ENCODE results near the gene VPS26C. TPM values are rescaled to one million over a fixed set of nuclear protein-coding genes. Genes with fewer than 3 reads are reported as not detected.

VPS26C gene
- total and polyA plus RNA-seq, 8 donors, result 15.3 to 118 (median 40.1) TPM

DNA sequence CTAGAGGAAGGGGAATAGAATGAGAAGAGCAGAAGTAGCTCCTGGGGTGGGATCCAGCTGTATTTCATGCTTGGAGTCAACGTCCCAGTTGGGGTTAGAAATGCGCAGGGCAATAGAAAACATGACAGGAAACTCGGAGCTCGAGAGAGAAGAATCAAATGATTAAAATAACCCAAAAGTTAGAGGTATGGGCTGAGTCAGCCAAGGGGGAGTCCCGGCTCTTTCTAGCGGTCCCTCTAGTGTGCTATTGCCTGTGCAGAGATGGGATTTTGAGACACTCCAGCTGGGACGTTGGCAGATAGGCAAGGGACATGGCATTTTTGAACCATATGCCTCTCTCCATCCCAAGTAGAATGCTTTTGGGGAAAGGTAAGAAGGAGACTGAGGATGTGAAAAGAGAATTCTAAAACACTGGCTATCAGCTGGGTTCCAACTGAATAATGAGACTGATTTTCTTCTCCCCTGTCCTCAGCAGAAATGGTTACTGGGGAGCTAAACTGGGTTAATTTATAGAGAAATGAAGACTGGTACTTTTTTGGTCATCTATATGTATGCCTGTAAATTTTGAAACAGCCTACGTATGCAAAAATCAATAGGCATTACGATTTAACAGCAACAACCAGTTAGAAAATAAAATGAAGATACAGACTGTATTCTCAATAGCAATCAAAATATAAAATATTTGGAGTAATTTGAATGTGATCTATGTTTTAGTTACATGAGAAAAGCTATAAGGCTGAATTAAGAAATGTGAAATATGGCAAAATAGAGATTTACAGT, 7.0 kb upstream of the VPS26C start:
- Histone ChIP-seq H3K27me3 (no peaks in the 10 kb centered on the region), H3K4me3 (no peak overlapping the region), H3K36me3 (no peaks in the 10 kb centered on the region), H3K4me1 (no peaks in the 10 kb centered on the region), H3K27ac (no peak overlapping the region), H3K9me3 (no peaks in the 10 kb centered on the region)
- intact Hi-C loops (cut with DNase I; ENCODE audit: low total_unique reads), result no loop called here
- no peak for DNase-seq
- TF ChIP-seq POLR2AphosphoS5 (IDR thresholded peaks at IDR 0.05) (no peak), EP300 (IDR thresholded peaks at IDR 0.05) (no peak), CTCF (IDR thresholded peaks at IDR 0.05) (no peak), POLR2A (IDR thresholded peaks at IDR 0.05) (no peak)
- 52 to 57% (median 54%) methylated on average over 9 of the region's 9 CpGs for WGBS, 5 donors

DNA sequence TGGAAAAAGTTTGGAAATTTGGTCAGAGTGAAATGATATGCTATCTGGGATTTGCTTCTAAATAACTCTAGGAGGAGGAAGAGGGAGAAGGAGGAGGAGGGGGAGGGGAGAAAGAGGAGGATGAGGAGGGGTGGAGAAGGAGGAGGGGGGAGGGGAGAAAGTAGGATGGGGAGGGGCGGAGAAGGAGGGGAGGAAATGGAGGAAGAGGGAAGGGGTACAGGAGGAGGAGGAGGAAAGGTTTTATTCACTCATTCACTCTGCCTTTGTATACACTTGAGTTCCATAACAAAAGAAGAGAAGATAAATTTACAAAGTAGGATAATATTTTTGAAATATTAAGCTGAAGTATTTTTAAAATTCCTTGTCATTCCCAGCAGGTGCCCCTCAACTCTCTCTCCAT, 6.3 kb upstream of the VPS26C start:
- H3K27me3 ChIP-seq, result no peaks in the 10 kb centered on the region
- TF ChIP-seq CTCF (IDR thresholded peaks at IDR 0.05), result no peak
- no peak for TF ChIP-seq POLR2A (IDR thresholded peaks at IDR 0.05)
- TF ChIP-seq POLR2AphosphoS5 (IDR thresholded peaks at IDR 0.05), result no peak
- TF ChIP-seq EP300 (IDR thresholded peaks at IDR 0.05), result no peak
- H3K9me3 ChIP-seq, result no peaks in the 10 kb centered on the region
- H3K4me1 ChIP-seq, result peaks cover 0 to 5% (median 4%) of the 10 kb centered on the region in 4 donors
- H3K36me3 ChIP-seq, result no peaks in the 10 kb centered on the region
- no peak overlapping the region for H3K4me3 ChIP-seq
- no peak overlapping the region for H3K27ac ChIP-seq
- 36 to 58% (median 47%) methylated on average over 1 of the region's 1 CpG for WGBS, 5 donors
- DNase-seq, result no peak
- intact Hi-C loops (cut with DNase I; ENCODE audit: low total_unique reads), result no loop called here

DNA sequence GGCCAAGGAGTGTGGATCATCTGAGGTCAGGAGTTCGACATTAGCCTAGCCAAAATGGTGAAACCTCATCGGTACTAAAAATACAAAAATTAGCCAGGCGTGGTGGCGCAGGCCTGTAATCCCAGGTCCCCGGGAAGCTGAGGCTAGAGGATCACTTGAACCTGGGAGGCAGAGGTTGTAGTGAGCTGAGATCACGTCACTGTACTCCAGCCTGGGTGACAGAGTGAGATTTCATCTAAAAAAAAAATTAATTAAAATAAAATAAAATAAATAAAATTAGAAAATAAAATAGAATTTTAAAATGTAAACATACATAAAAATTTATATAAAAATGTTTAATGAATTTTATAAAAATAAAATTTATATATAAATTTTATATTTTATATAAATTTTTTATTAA, 5.8 kb upstream of the VPS26C start:
- Histone ChIP-seq H3K27me3 (no peaks in the 10 kb centered on the region), H3K27ac (no peak overlapping the region), H3K36me3 (no peaks in the 10 kb centered on the region), H3K9me3 (no peaks in the 10 kb centered on the region), H3K4me3 (no peak overlapping the region), H3K4me1 (peaks cover 0 to 9% (median 7%) of the 10 kb centered on the region in 4 donors)
- 91 to 98% (median 96%) methylated on average over 6 of the region's 6 CpGs for WGBS, 5 donors
- intact Hi-C loops (cut with DNase I; ENCODE audit: low total_unique reads), result no loop called here
- TF ChIP-seq POLR2AphosphoS5 (IDR thresholded peaks at IDR 0.05) (no peak), EP300 (IDR thresholded peaks at IDR 0.05) (no peak), POLR2A (IDR thresholded peaks at IDR 0.05) (no peak), CTCF (IDR thresholded peaks at IDR 0.05) (no peak)
- DNase-seq, result no peak

DNA sequence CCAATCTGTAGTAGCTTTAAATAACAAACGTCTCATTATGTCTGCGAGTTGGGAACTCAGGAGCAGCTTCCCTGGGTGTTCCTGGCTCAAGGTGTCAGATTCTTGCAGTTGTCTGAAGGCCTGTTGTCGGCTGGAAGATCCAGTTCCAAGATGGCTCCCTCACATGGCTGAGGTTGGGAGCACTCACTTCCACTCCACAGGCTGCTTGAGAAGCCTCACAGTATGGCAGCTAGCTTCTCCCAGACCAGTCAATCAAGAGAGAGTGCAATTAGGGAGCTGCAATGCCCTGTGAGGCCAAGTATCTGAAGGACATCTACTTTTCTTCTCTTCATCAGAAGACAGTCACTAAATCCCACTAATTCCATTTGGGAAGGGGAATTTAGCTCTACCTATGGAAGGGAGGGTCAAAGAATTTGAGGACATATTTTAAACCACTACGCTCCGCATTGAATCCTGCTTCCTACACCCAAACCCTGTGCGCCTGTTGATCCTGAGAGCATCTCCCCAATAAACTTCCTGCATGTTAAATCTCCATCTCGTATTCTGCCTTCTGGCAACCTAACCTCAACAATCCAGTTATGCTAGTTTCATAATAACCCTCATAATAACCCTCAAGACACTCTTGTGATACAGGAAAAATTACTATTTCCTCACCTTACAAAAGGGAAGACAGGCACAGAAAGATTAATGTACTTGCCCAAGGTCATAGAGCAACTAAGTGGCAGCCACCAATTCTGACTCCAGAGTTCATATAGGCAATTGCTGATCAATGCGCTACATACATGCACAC, 3.6 kb upstream of the VPS26C start:
- Histone ChIP-seq H3K9me3 (no peaks in the 10 kb centered on the region), H3K27me3 (no peaks in the 10 kb centered on the region), H3K4me3 (no peak overlapping the region), H3K36me3 (no peaks in the 10 kb centered on the region), H3K4me1 (peaks cover 7 to 19% (median 14%) of the 10 kb centered on the region in 4 donors), H3K27ac (no peak overlapping the region)
- TF ChIP-seq CTCF (IDR thresholded peaks at IDR 0.05) (no peak), POLR2AphosphoS5 (IDR thresholded peaks at IDR 0.05) (no peak), EP300 (IDR thresholded peaks at IDR 0.05) (no peak), POLR2A (IDR thresholded peaks at IDR 0.05) (no peak)
- no peak for DNase-seq
- 83 to 92% (median 87%) methylated on average over 8 of the region's 8 CpGs for WGBS, 5 donors
- intact Hi-C loops (cut with DNase I; ENCODE audit: low total_unique reads), result no loop called here

Data from stomach (tissue), 9 donors.